GM20000 (cell line): ENCODE measurements around the gene TARS2.

Experiments used
- DNase-seq: peaks from one replicate; pipeline ENCODE4 v3.0.0; 2012; ENCODE audit warnings: low spot score
- CTCF ChIP-seq: IDR thresholded peaks from 2 replicates; pipeline ENCODE4 v1.5.1; 2012; ENCODE audit warnings: mild to moderate bottlenecking, control low read depth; ENCODE audit errors: extremely low read depth, missing control alignments

Gene TARS2

GRCh38 chr1:150548632-150549495 is 61.6 kb downstream of the TARS2 start, which contains the start of gene ADAMTSL4:
Gene ADAMTSL4, plus strand, starts transcription at chr1:150549408. Its CDS starts 2,881 bp downstream, at chr1:150552289.
- no peak for TF ChIP-seq CTCF
- DNase-seq: peak; percentile 86

- no peak for TF ChIP-seq CTCF
- no peak for DNase-seq
Measured at GRCh38 chr1:150549496-150550221, 62.4 kb downstream of the TARS2 start.

GRCh38 chr1:150550222-150551050 is 63.2 kb downstream of the TARS2 start:
- DNase-seq: no peak

GRCh38 chr1:150551051-150551783 is 64.0 kb downstream of the TARS2 start:
- DNase-seq: no peak
- no peak for TF ChIP-seq CTCF

More at GRCh38 chr1:150550222-150551050, 63.2 kb downstream of the TARS2 start:
- no peak for TF ChIP-seq CTCF

GRCh38 chr1:150551784-150552127 is 64.5 kb downstream of the TARS2 start:
- TF ChIP-seq CTCF: no peak

GRCh38 chr1:150552128-150552910 is 65.1 kb downstream of the TARS2 start:
- no peak for TF ChIP-seq CTCF
- no peak for DNase-seq

More at GRCh38 chr1:150551784-150552127, 64.5 kb downstream of the TARS2 start:
- DNase-seq: no peak
